NB4 (cell line): ENCODE measurements around the gene RBM20.

Source experiments
- POLR2A ChIP-seq: IDR thresholded peaks from 2 replicates; pipeline ENCODE4 v1.6.1; 2011; ENCODE audit warnings: mild to moderate bottlenecking; ENCODE audit not compliant: insufficient read length; ENCODE audit errors: extremely low read depth
- TF ChIP-seq, protein P1 (sequence below): IDR thresholded peaks from one replicate; pipeline ENCODE4 v1.5.1; 2012; ENCODE audit warnings: low read depth, low read length

DNA sequence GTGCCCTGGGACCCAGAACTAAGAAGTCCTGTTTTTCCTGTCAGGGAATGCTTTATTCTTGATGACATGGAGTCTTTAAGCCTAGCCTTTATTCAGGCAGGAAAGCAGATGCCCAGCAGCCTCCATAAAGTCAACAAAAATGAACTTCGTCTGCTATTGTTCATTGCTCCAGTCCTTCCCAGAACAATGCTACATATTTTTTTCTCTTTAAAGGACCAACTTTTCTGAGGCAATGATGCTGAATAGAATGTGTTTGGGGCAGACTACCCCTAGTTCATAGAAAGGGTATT is 180.0 kb downstream of the RBM20 start:
- TF ChIP-seq, protein P1, sequence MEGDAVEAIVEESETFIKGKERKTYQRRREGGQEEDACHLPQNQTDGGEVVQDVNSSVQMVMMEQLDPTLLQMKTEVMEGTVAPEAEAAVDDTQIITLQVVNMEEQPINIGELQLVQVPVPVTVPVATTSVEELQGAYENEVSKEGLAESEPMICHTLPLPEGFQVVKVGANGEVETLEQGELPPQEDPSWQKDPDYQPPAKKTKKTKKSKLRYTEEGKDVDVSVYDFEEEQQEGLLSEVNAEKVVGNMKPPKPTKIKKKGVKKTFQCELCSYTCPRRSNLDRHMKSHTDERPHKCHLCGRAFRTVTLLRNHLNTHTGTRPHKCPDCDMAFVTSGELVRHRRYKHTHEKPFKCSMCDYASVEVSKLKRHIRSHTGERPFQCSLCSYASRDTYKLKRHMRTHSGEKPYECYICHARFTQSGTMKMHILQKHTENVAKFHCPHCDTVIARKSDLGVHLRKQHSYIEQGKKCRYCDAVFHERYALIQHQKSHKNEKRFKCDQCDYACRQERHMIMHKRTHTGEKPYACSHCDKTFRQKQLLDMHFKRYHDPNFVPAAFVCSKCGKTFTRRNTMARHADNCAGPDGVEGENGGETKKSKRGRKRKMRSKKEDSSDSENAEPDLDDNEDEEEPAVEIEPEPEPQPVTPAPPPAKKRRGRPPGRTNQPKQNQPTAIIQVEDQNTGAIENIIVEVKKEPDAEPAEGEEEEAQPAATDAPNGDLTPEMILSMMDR: no peak
- no peak for TF ChIP-seq POLR2A
